H1 (cell line): Measurements from ENCODE around the gene ITGB2.

Experiments
- JUND ChIP-seq: IDR thresholded peaks from 2 replicates; pipeline ENCODE4 v1.6.1; 2011; ENCODE audit warnings: mild to moderate bottlenecking, improper control_type of control experiment, low read length
- POLR2AphosphoS5 ChIP-seq: IDR thresholded peaks from 2 replicates; pipeline ENCODE4 v1.6.1; 2011; ENCODE audit warnings: low read depth, low read length

DNA sequence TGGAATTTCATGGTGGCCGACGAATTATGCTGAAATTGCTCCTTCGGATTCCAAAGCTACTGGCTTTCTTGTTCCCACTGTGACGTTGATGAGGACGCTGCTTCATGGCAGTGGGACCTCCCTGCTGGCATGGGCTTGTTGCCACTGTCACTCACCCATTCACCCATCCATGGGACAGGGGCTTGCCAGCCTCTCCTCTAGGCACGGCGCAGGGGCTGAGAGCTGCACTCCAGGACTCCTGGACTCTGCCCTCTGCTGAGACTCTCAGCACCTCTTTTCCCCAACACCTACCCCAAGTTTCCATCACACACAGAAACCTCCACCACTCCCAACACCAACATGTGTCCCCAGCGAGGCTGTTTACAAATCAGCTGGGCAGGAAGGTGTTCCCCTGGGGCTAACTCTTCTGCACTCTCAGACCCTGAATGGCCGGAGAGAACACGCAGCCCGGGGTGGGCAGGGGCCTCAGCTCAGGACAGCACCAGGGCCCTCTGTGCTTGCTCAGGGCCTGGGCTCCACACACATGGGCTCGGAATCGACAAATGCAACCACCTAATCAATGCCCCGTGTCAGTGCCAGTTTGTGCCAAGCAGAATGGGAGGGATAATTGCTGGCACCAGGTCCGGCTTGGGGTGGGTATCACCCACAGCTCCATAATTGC, 3.1 kb downstream of the ITGB2 start:
- no peak for TF ChIP-seq POLR2AphosphoS5
- no peak for TF ChIP-seq JUND
